ENCODE measurements around the gene LRCOL1. TPM values are rescaled to one million over a fixed set of nuclear protein-coding genes. Genes with fewer than 3 reads are reported as not detected.

The LRCOL1 gene
- total RNA-seq, 1 donor from 2014 or later: not detected

GRCh38 chr12:132582058-132582420, 28.3 kb downstream of the LRCOL1 start:
- Mint-ChIP-seq H3K4me1 (ENCODE audit: low read depth) (no peaks in the 10 kb centered on the region), H3K36me3 (ENCODE audit: low read depth) (peaks cover 9% of the 10 kb centered on the region), H3K27me3 (ENCODE audit: low read depth) (no peaks in the 10 kb centered on the region), H3K27ac (ENCODE audit: unreplicated experiment) (no peak overlapping the region), H3K4me3 (ENCODE audit: unreplicated experiment) (no peak overlapping the region), H3K9me3 (ENCODE audit: low read depth) (no peaks in the 10 kb centered on the region)
- TF ChIP-seq, protein P1, sequence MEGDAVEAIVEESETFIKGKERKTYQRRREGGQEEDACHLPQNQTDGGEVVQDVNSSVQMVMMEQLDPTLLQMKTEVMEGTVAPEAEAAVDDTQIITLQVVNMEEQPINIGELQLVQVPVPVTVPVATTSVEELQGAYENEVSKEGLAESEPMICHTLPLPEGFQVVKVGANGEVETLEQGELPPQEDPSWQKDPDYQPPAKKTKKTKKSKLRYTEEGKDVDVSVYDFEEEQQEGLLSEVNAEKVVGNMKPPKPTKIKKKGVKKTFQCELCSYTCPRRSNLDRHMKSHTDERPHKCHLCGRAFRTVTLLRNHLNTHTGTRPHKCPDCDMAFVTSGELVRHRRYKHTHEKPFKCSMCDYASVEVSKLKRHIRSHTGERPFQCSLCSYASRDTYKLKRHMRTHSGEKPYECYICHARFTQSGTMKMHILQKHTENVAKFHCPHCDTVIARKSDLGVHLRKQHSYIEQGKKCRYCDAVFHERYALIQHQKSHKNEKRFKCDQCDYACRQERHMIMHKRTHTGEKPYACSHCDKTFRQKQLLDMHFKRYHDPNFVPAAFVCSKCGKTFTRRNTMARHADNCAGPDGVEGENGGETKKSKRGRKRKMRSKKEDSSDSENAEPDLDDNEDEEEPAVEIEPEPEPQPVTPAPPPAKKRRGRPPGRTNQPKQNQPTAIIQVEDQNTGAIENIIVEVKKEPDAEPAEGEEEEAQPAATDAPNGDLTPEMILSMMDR (IDR thresholded peaks at IDR 0.05): no peak
- no peak for DNase-seq (ENCODE audit: low spot score)

- Mint-ChIP-seq H3K27me3 (ENCODE audit: low read depth) (no peaks in the 10 kb centered on the region), H3K9me3 (ENCODE audit: low read depth) (no peaks in the 10 kb centered on the region), H3K27ac (ENCODE audit: unreplicated experiment) (no peak overlapping the region), H3K36me3 (ENCODE audit: low read depth) (peaks cover 10% of the 10 kb centered on the region), H3K4me1 (ENCODE audit: low read depth) (no peaks in the 10 kb centered on the region), H3K4me3 (ENCODE audit: unreplicated experiment) (no peak overlapping the region)
- DNase-seq (ENCODE audit: low spot score): no peak
- TF ChIP-seq, protein P1 (IDR thresholded peaks at IDR 0.05): no peak
These were observed 28.9 kb downstream of the LRCOL1 start for GRCh38 chr12:132581348-132582057.

- Mint-ChIP-seq H3K27ac (ENCODE audit: unreplicated experiment) (no peak overlapping the region), H3K4me1 (ENCODE audit: low read depth) (no peaks in the 10 kb centered on the region), H3K4me3 (ENCODE audit: unreplicated experiment) (no peak overlapping the region), H3K36me3 (ENCODE audit: low read depth) (peaks cover 11% of the 10 kb centered on the region), H3K9me3 (ENCODE audit: low read depth) (no peaks in the 10 kb centered on the region), H3K27me3 (ENCODE audit: low read depth) (no peaks in the 10 kb centered on the region)
- DNase-seq (ENCODE audit: low spot score): no peak
- TF ChIP-seq, protein P1 (IDR thresholded peaks at IDR 0.05): no peak
These were observed 29.6 kb downstream of the LRCOL1 start for GRCh38 chr12:132580701-132581292.

- H3K27ac Mint-ChIP-seq (ENCODE audit: unreplicated experiment): no peak overlapping the region
- H3K4me1 Mint-ChIP-seq (ENCODE audit: low read depth): no peaks in the 10 kb centered on the region
- TF ChIP-seq, protein P1 (IDR thresholded peaks at IDR 0.05): no peak
- H3K36me3 Mint-ChIP-seq (ENCODE audit: low read depth): peaks cover 14% of the 10 kb centered on the region
- H3K9me3 Mint-ChIP-seq (ENCODE audit: low read depth): no peaks in the 10 kb centered on the region
- no peak overlapping the region for H3K4me3 Mint-ChIP-seq (ENCODE audit: unreplicated experiment)
- no peak for DNase-seq (ENCODE audit: low spot score)
- H3K27me3 Mint-ChIP-seq (ENCODE audit: low read depth): no peaks in the 10 kb centered on the region
These were observed 30.6 kb downstream of the LRCOL1 start for GRCh38 chr12:132579744-132580143.

GRCh38 chr12:132578826-132579225, 31.6 kb downstream of the LRCOL1 start:
- Mint-ChIP-seq H3K27me3 (ENCODE audit: low read depth) (no peaks in the 10 kb centered on the region), H3K27ac (ENCODE audit: unreplicated experiment) (no peak overlapping the region), H3K4me3 (ENCODE audit: unreplicated experiment) (no peak overlapping the region), H3K4me1 (ENCODE audit: low read depth) (no peaks in the 10 kb centered on the region), H3K9me3 (ENCODE audit: low read depth) (no peaks in the 10 kb centered on the region), H3K36me3 (ENCODE audit: low read depth) (peaks cover 14% of the 10 kb centered on the region)
- TF ChIP-seq, protein P1 (IDR thresholded peaks at IDR 0.05): no peak
- DNase-seq (ENCODE audit: low spot score): no peak
